Heart right ventricle (tissue), 16 donors: ENCODE data around the gene TVP23B. TPM values are rescaled to one million over a fixed set of nuclear protein-coding genes. Genes with fewer than 3 reads are reported as not detected.
"Not testable (repeated sequence)": the region's sequence is repeated elsewhere in the genome, so short reads cannot be mapped to it uniquely, and the experiment has no call there.

ENCODE experiments used
- ATAC-seq, 8 donors: fragments of 200-7000 bp; cut with Tn5 transposase; one replicate each; pipeline ENCODE4 v1.9.1; 2020; ENCODE audit warnings: mild to moderate bottlenecking in 8 of 8, moderate library complexity in 8 of 8, moderate number of reproducible peaks in 1 of 8
- DNase-seq, 2 donors: peaks; one replicate each; pipeline ENCODE4 v3.0.0-alpha.2; 2020
- H3K27ac ChIP-seq, 10 donors: fragments of 200-600 bp; sonication (generic) in 2 of 10; one replicate each; pipeline versions ENCODE4 v1.5.0 to v1.8.0; 2020 to 2022; ENCODE audit warnings: mild to moderate bottlenecking in 3 of 10
- H3K27me3 ChIP-seq, 7 donors: fragments of 200-600 bp; one replicate each; pipeline ENCODE4 v1.8.0; 2021 to 2022; ENCODE audit warnings: mild to moderate bottlenecking in 2 of 7
- H3K36me3 ChIP-seq, 9 donors: fragments of 200-600 bp; sonication (generic) in 1 of 9; one replicate each; pipeline versions ENCODE4 v1.5.0 to v1.8.0; 2020 to 2022; ENCODE audit warnings: mild to moderate bottlenecking in 2 of 9
- H3K4me1 ChIP-seq, 9 donors: fragments of 200-600 bp; sonication (generic) in 1 of 9; one replicate each; pipeline versions ENCODE4 v1.5.0 to v1.8.0; 2020 to 2022; ENCODE audit warnings: mild to moderate bottlenecking in 4 of 9
- H3K4me3 ChIP-seq, 10 donors: fragments of 200-600 bp; sonication (generic) in 2 of 10; one replicate each; pipeline versions ENCODE4 v1.5.0 to v1.8.0; 2020 to 2022; ENCODE audit warnings: mild to moderate bottlenecking in 7 of 10, moderate library complexity in 2 of 10
- H3K9me3 ChIP-seq, 11 donors: fragments of 200-600 bp in 10 of 11; sonication (generic) in 2 of 11; one replicate each; pipeline versions ENCODE4 v1.5.0 to v1.8.0; 2013 to 2022; ENCODE audit warnings: mild to moderate bottlenecking in 2 of 11, control low read depth in 1 of 11, moderate library complexity in 1 of 11
- CTCF ChIP-seq, 9 donors: fragments of 200-600 bp; sonication (generic) in 2 of 9; IDR thresholded peaks; one replicate each; pipeline versions ENCODE4 v1.5.0 to v1.8.0; 2021 to 2022; ENCODE audit warnings: antibody characterized with exemption in 9 of 9, mild to moderate bottlenecking in 5 of 9, moderate library complexity in 1 of 9
- WGBS, 2 donors: extraction: QIAGEN DNeasy Blood & Tissue Kit; methylation state at CpG; one replicate each; pipeline ENCODE4 v1.1.7; 2013; ENCODE audit warnings: inconsistent platforms in 1 of 2; 5-methylcytosine and 5-hydroxymethylcytosine counted together
- intact Hi-C, 10 donors: fragments of 100-400 bp; cut with DNase I; formaldehyde crosslinking; loops; one replicate each; pipeline versions ENCODE4 v1.11.1 to v1.14.2; 2022
- polyA plus RNA-seq, 2 donors: library from polyadenylated mRNA; stranded (reverse); fragments of 200-250 nt; gene quantifications; one replicate each; pipeline ENCODE4 v1.2.3, GENCODE V29; 2013
- total RNA-seq, 10 donors: library from RNA; stranded (reverse); fragmentation: NEBNext Ultra II Directional in 3 of 10; extraction: Animal tissue kit (Norgen Biotek cat#: 25700) in 3 of 10; gene quantifications; one replicate each; pipeline versions ENCODE4 v1.2.1 to v1.2.4, GENCODE V29; 2021 to 2023
- donor health status: Arrhythmogenic right ventricular cardiomyopathy.
- donor health status: ischemic (EF 13 %, LVEDD 7.1; RV severe dilation, severe dysfunction).
- donor health status: healthy with polysubstance abuse.
- donor health status: DM: no; HTN: yes; CAD: no.
- donor health status: DM: no; HTN: no; CAD: no.
- donor health status: ischemic (EF 25% LVEDD 6.9; RV normal size, moderate dysfunction).
- donor health status: ischemic (EF 25% LVEDD 5.7; RV mildly dilated, moderate dysfunction).
- donor health status: healthy.
- donor health status: DM: yes; HTN: yes; CAD: no.
- donor health status: Ischemic cardiomyopathy.
- donor health status: ischemic (EF 35%, LVEDD 5.7; RV mildly dilated, moderate dysfunction).
- donor health status: nonischemic (EF 11% LVEDD 7.7; RV severe dilation, severe dysfunction).
- donor health status: DM: yes; HTN: yes; CAD: no.
- donor health status: PGD.
- donor health status: ischemic (EF 29% LVEDD 5.4; RV normal size, mild dysfunction).
- donor health status: nonischemic (EF 23%, LVEDD 6.1; RV moderate dilation, normal function).

The TVP23B gene
- total and polyA plus RNA-seq, 12 donors, result 15.5 to 29.8 (median 21.7) TPM

DNA sequence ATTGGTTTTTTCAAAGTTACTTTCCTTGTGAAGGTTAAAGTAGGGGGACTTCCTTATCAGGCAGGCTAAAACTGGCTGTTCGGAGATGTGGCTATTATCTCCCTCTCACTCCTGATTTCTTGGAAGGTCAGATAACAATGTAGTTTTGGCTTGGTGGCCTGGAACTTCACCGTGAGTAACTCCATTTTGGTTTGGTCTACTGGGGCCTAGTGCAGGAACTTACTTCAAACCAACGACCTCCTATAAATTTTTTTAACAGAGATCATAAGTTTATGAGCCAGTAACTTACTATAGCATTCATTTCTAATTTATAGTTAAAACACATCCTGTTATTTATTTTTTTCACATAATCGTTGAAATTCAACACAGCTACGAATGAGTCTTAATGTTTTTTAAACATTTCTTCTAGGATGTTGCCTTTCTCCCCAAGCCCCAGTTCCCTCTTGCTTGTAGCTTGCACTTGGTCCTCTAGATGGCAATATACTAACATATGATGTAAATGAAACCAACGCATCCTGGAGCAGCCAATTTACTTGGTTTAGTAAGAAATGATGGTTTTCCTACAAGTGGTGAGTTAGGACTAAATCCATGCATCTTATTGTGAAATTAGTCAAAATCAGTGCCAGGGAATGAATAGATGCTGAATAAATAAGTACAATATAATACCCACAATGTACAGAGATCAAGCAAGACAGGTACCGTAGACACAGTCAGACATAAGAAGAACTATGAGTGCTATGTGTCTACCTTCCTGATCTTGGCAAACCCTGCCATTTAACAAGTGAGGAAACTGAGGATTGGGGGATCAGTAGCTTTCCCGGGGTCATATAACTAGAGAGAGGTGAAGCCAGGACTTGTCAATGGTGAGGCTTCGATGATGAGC lies 35.7 kb downstream of the TVP23B start:
- ATAC-seq, result peak in 5 of 8 donors; percentile 55 to 75 (median 72)
- intact Hi-C loops, H3K4me3 ChIP-seq, H3K9me3 ChIP-seq, H3K4me1 ChIP-seq, H3K27me3 ChIP-seq, H3K27ac ChIP-seq, H3K36me3 ChIP-seq: not testable (repeated sequence)
- DNase-seq, result peak in 1 of 2 donors; percentile 38
- WGBS, 2 donors, result 40 to 48% methylated on average over 8 to 9 of the region's 9 CpGs
- peak in 8 of 9 donors; percentile 32 to 78 (median 72) for TF ChIP-seq CTCF (IDR thresholded peaks at IDR 0.05)

DNA sequence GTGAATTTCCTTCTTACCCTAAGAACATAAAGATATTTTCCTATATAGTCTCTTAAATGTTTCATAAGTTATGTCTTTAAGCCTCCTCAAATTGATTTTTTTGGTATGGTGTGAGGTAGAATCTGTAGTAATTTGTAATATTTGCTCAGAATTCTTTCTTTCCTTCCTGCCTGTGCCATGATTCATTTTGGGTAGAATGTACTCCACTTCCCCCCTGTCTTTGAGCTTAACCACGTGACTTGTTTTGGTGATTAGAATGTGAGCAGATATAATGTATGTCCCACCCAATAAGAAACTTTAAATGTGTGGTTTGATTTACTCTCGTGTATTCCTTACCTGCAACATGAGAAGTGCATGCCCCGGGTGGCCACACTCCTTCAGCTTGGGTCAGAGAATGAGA lies 40.4 kb downstream of the TVP23B start:
- H3K27me3 ChIP-seq, ATAC-seq, H3K9me3 ChIP-seq, H3K4me1 ChIP-seq, intact Hi-C loops, H3K4me3 ChIP-seq, H3K27ac ChIP-seq, H3K36me3 ChIP-seq, DNase-seq: not testable (repeated sequence)
- 37 to 73% methylated on average over 1 of the region's 3 CpGs for WGBS, 2 donors

- H3K36me3 ChIP-seq, H3K27ac ChIP-seq, intact Hi-C loops, ATAC-seq, H3K4me1 ChIP-seq, H3K4me3 ChIP-seq, H3K9me3 ChIP-seq, H3K27me3 ChIP-seq, DNase-seq: not testable (repeated sequence)
- WGBS, 2 donors, result no CpG with 5 or more reads among the region's 1 CpG
Observed at GRCh38 chr17:18827613-18828012, 46.6 kb downstream of the TVP23B start.

DNA sequence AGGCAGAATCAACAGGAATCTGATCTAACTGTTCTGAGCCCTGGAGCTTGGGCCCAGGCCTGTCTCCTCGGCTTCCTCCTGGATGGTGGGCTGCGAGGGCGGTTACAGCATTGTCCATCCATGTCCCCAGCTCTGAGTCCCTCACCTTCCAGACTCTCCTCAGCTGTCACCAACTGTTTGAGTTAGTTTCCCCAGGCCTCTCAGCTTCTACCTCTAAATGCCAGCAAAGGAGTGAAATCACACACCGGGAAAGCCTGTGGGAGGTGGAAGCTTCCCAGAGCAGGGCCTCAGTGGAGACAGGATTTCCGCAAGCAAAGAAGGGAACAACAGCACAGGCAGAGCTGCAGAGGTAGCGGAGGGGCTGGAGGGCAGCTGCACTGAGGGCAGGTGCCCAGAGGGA lies 67.5 kb downstream of the TVP23B start:
- Histone ChIP-seq H3K27me3 (no peaks in the 10 kb centered on the region), H3K4me3 (no peak overlapping the region), H3K4me1 (no peaks in the 10 kb centered on the region), H3K27ac (no peak overlapping the region), H3K36me3 (no peaks in the 10 kb centered on the region), H3K9me3 (no peaks in the 10 kb centered on the region)
- no peak for TF ChIP-seq CTCF (IDR thresholded peaks at IDR 0.05)
- intact Hi-C loops, result no loop called here
- WGBS, 2 donors, result 86 to 88% methylated on average over 6 of the region's 6 CpGs
- no peak for DNase-seq
- no peak for ATAC-seq

- no peaks in the 10 kb centered on the region for H3K27me3 ChIP-seq
- no peak for TF ChIP-seq CTCF (IDR thresholded peaks at IDR 0.05)
- no peak for ATAC-seq
- H3K4me3 ChIP-seq, result no peak overlapping the region
- H3K4me1 ChIP-seq, result peaks cover 0 to 7% (median 6%) of the 10 kb centered on the region in 9 donors
- H3K9me3 ChIP-seq, result no peaks in the 10 kb centered on the region
- no peak overlapping the region for H3K27ac ChIP-seq
- H3K36me3 ChIP-seq, result no peaks in the 10 kb centered on the region
- intact Hi-C loops, result no loop called here
- no peak for DNase-seq
- WGBS, 2 donors, result 88 to 95% methylated on average over 1 of the region's 1 CpG
Observed at GRCh38 chr17:18850679-18851078, 69.7 kb downstream of the TVP23B start.
